Gastrocnemius medialis (tissue), 4 donors: ENCODE measurements around the gene GIT2.

Experiments
- POLR2A ChIP-seq, 2 donors: fragments of 450-650 bp; IDR thresholded peaks; one replicate each; pipeline ENCODE4 v1.6.1; 2017; ENCODE audit warnings: antibody characterized with exemption in 2 of 2, mild to moderate bottlenecking in 2 of 2, moderate library complexity in 2 of 2
- TF ChIP-seq, protein P1 (sequence below), 5 experiments: fragments of 450-650 bp in 3 of 5; fragments of 200-600 bp in 2 of 5; sonication (generic) in 2 of 5; IDR thresholded peaks in 4 of 5; conservative IDR thresholded peaks in 1 of 5; 1 replicate in 4 of 5; 2 replicates in 1 of 5; pipeline ENCODE4 v1.5.1; 2016 to 2019; ENCODE audit warnings: antibody characterized with exemption in 5 of 5, mild to moderate bottlenecking in 3 of 5, moderate library complexity in 3 of 5

DNA sequence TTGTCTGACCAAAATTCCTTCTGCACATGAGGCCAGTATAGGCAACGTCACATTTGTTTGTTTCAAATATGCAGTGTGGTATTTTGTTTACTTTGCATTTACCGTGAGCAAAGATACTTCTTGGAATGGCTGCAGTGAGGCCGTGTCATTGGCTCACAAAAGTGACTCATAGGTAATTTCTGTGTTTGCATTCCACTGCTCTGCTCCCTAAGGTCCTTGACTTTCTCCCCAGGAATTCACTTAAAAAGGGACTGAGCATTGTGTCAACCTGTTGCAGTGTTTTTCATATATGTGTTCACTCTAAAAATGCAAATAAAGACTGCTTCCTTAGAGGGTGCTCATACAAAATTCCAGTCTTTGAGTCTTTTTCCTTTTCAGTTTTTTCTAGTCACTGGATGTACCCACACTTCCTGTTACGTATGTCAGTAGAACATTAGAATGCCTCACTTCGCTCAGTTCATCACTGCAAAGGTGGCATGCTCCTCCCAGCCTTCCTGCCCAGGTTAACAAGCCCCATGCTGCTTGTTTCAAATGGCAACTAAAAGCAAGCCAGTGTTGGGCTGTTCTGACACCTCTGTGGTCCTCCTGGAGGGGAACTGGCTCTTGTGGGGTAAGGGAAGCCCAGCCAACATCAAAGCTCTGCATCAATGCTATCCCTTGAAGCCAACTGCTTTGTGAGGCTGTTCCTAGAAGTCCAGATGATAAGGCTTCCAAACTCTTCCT is 43.1 kb upstream of the GIT2 start:
- TF ChIP-seq, protein P1, sequence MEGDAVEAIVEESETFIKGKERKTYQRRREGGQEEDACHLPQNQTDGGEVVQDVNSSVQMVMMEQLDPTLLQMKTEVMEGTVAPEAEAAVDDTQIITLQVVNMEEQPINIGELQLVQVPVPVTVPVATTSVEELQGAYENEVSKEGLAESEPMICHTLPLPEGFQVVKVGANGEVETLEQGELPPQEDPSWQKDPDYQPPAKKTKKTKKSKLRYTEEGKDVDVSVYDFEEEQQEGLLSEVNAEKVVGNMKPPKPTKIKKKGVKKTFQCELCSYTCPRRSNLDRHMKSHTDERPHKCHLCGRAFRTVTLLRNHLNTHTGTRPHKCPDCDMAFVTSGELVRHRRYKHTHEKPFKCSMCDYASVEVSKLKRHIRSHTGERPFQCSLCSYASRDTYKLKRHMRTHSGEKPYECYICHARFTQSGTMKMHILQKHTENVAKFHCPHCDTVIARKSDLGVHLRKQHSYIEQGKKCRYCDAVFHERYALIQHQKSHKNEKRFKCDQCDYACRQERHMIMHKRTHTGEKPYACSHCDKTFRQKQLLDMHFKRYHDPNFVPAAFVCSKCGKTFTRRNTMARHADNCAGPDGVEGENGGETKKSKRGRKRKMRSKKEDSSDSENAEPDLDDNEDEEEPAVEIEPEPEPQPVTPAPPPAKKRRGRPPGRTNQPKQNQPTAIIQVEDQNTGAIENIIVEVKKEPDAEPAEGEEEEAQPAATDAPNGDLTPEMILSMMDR (IDR thresholded peaks at IDR 0.05 in 4 of 5, conservative IDR thresholded peaks at IDR 0.05 in 1 of 5), result no peak
- no peak for TF ChIP-seq POLR2A (IDR thresholded peaks at IDR 0.05)
